ENCODE data around the gene AGFG1.

The AGFG1 gene

DNA sequence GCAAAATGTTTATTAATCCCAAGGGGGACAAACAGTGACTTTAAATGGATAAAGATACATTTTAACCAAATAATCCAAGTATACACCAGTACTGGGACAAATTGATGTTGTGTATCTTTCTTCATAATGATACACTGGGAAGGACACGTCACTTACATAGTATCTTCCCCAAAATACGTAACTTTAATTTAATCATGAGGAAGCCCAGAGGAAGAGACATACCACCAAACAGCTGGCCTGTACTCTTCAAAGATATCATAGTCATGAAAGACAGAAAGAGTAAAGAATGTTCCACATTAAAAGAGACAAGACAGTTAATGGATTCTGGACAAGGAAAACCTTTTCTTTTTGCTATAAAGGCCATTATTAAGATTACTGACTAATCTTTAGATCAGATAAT, 37.1 kb downstream of the AGFG1 start (continued):
- TF ChIP-seq, protein P1, sequence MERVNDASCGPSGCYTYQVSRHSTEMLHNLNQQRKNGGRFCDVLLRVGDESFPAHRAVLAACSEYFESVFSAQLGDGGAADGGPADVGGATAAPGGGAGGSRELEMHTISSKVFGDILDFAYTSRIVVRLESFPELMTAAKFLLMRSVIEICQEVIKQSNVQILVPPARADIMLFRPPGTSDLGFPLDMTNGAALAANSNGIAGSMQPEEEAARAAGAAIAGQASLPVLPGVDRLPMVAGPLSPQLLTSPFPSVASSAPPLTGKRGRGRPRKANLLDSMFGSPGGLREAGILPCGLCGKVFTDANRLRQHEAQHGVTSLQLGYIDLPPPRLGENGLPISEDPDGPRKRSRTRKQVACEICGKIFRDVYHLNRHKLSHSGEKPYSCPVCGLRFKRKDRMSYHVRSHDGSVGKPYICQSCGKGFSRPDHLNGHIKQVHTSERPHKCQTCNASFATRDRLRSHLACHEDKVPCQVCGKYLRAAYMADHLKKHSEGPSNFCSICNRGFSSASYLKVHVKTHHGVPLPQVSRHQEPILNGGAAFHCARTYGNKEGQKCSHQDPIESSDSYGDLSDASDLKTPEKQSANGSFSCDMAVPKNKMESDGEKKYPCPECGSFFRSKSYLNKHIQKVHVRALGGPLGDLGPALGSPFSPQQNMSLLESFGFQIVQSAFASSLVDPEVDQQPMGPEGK (CRISPR knock-in tag; IDR thresholded peaks at IDR 0.05; ENCODE audit: borderline replicate concordance), result no peak
- TF ChIP-seq ZC3H10 (CRISPR knock-in tag; IDR thresholded peaks at IDR 0.05) (no peak), ISL1 (CRISPR knock-in tag; IDR thresholded peaks at IDR 0.05) (no peak)

DNA sequence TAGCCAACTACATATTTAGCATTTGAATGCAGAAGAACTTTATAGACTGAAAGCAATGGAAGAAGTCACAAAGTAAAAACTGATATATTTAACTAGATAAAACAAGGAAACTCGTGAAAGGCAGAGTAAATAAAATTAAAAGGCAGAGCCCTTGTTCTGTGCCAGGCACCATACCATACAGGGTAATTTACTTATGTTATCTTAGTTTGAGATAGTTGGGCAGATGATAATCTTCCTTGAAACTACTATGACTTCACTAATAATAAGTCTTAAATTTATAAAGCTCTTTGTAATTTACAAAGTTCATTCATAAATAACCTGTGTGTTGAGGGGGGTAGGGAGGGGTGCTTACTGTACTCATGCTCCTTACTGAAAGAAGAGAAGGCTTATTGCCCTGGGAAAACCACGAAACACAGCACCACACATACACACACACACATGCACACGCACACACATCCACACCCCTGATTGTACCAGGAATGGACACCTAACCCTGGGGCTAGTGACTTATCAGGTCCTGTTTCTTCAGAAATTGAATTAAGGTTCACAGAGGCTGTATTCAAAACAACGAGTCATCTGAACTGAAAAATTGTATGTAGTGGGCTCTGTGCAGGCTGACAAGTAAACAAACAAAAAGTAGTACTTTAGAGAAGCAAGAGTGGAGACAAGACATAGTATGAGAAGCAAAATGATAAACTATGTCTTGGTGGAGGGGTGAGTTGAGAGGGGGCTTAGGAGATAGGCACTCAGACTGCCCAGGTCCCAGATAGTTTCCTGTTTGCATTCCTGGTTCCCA, 38.1 kb downstream of the AGFG1 start:
- no peak for TF ChIP-seq CSDC2 (CRISPR knock-in tag; IDR thresholded peaks at IDR 0.05)
- TF ChIP-seq ISL1 (CRISPR knock-in tag; IDR thresholded peaks at IDR 0.05), result peak; percentile 26; the same call in 1 of the 2 replicates
- TF ChIP-seq GLIS3 (CRISPR knock-in tag; IDR thresholded peaks at IDR 0.05), result no peak
- TF ChIP-seq ZC3H10 (CRISPR knock-in tag; IDR thresholded peaks at IDR 0.05), result no peak
- TF ChIP-seq RARB (CRISPR knock-in tag; IDR thresholded peaks at IDR 0.05), result no peak
- TF ChIP-seq, protein P2, sequence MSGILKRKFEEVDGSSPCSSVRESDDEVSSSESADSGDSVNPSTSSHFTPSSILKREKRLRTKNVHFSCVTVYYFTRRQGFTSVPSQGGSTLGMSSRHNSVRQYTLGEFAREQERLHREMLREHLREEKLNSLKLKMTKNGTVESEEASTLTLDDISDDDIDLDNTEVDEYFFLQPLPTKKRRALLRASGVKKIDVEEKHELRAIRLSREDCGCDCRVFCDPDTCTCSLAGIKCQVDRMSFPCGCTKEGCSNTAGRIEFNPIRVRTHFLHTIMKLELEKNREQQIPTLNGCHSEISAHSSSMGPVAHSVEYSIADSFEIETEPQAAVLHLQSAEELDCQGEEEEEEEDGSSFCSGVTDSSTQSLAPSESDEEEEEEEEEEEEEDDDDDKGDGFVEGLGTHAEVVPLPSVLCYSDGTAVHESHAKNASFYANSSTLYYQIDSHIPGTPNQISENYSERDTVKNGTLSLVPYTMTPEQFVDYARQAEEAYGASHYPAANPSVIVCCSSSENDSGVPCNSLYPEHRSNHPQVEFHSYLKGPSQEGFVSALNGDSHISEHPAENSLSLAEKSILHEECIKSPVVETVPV (CRISPR knock-in tag; IDR thresholded peaks at IDR 0.05), result no peak
- TF ChIP-seq, protein P3, sequence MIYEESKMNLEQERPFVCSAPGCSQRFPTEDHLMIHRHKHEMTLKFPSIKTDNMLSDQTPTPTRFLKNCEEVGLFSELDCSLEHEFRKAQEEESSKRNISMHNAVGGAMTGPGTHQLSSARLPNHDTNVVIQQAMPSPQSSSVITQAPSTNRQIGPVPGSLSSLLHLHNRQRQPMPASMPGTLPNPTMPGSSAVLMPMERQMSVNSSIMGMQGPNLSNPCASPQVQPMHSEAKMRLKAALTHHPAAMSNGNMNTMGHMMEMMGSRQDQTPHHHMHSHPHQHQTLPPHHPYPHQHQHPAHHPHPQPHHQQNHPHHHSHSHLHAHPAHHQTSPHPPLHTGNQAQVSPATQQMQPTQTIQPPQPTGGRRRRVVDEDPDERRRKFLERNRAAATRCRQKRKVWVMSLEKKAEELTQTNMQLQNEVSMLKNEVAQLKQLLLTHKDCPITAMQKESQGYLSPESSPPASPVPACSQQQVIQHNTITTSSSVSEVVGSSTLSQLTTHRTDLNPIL (CRISPR knock-in tag; IDR thresholded peaks at IDR 0.05; ENCODE audit: low read depth), result no peak
- no peak for TF ChIP-seq BACH2 (CRISPR knock-in tag; IDR thresholded peaks at IDR 0.05; ENCODE audit: borderline replicate concordance)
- TF ChIP-seq ZNF70 (CRISPR knock-in tag; IDR thresholded peaks at IDR 0.05), result no peak
- TF ChIP-seq ZFP3 (CRISPR knock-in tag; IDR thresholded peaks at IDR 0.05), result no peak
- TF ChIP-seq, protein P1 (CRISPR knock-in tag; IDR thresholded peaks at IDR 0.05; ENCODE audit: borderline replicate concordance), result no peak
- TF ChIP-seq, protein P4, sequence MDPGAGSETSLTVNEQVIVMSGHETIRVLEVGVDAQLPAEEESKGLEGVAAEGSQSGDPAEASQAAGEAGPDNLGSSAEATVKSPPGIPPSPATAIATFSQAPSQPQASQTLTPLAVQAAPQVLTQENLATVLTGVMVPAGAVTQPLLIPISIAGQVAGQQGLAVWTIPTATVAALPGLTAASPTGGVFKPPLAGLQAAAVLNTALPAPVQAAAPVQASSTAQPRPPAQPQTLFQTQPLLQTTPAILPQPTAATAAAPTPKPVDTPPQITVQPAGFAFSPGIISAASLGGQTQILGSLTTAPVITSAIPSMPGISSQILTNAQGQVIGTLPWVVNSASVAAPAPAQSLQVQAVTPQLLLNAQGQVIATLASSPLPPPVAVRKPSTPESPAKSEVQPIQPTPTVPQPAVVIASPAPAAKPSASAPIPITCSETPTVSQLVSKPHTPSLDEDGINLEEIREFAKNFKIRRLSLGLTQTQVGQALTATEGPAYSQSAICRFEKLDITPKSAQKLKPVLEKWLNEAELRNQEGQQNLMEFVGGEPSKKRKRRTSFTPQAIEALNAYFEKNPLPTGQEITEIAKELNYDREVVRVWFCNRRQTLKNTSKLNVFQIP (CRISPR knock-in tag; IDR thresholded peaks at IDR 0.05; ENCODE audit: borderline replicate concordance, low read depth), result no peak
- no peak for TF ChIP-seq ZNF8 (CRISPR knock-in tag; IDR thresholded peaks at IDR 0.05)
- TF ChIP-seq, protein P5, sequence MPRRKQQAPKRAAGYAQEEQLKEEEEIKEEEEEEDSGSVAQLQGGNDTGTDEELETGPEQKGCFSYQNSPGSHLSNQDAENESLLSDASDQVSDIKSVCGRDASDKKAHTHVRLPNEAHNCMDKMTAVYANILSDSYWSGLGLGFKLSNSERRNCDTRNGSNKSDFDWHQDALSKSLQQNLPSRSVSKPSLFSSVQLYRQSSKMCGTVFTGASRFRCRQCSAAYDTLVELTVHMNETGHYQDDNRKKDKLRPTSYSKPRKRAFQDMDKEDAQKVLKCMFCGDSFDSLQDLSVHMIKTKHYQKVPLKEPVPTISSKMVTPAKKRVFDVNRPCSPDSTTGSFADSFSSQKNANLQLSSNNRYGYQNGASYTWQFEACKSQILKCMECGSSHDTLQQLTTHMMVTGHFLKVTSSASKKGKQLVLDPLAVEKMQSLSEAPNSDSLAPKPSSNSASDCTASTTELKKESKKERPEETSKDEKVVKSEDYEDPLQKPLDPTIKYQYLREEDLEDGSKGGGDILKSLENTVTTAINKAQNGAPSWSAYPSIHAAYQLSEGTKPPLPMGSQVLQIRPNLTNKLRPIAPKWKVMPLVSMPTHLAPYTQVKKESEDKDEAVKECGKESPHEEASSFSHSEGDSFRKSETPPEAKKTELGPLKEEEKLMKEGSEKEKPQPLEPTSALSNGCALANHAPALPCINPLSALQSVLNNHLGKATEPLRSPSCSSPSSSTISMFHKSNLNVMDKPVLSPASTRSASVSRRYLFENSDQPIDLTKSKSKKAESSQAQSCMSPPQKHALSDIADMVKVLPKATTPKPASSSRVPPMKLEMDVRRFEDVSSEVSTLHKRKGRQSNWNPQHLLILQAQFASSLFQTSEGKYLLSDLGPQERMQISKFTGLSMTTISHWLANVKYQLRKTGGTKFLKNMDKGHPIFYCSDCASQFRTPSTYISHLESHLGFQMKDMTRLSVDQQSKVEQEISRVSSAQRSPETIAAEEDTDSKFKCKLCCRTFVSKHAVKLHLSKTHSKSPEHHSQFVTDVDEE (CRISPR knock-in tag; IDR thresholded peaks at IDR 0.05), result peak; percentile 58; the same call in 1 of the 2 replicates
- TF ChIP-seq ESRRG (CRISPR knock-in tag; IDR thresholded peaks at IDR 0.05), result no peak
- TF ChIP-seq OSR1 (CRISPR knock-in tag; IDR thresholded peaks at IDR 0.05), result no peak
- no peak for TF ChIP-seq TOX (CRISPR knock-in tag; IDR thresholded peaks at IDR 0.05; ENCODE audit: borderline replicate concordance)
- no peak for TF ChIP-seq ZFP30 (CRISPR knock-in tag; IDR thresholded peaks at IDR 0.05)
- peak; percentile 80; the same call in 1 of the 2 replicates for TF ChIP-seq TCF4 (CRISPR knock-in tag; IDR thresholded peaks at IDR 0.05; ENCODE audit: borderline replicate concordance)
- TF ChIP-seq ZNF565 (CRISPR knock-in tag; conservative IDR thresholded peaks at IDR 0.05; ENCODE audit: low read depth), result no peak
- peak; percentile 56 for ATAC-seq
